HepG2 (cell line): ENCODE results near the gene HELZ. TPM values are rescaled to one million over a fixed set of nuclear protein-coding genes. Genes with fewer than 3 reads are reported as not detected.

ENCODE experiments used
- ATAC-seq: fragments of 200-7000 bp; cut with Tn5 transposase; 3 replicates; pipeline ENCODE4 v1.9.1; 2020; ENCODE audit warnings: mild to moderate bottlenecking, moderate library complexity
- BruUV-seq: library from RNA; stranded (reverse); fragments of 400-500 nt; replicated peaks from 2 replicates; lab custom pipeline; 2021; lab: Mats Ljungman, UMichigan
- CTCF ChIA-PET: fragments of 300-600 bp; formaldehyde crosslinking; extraction: SDS; loops from one replicate; lab custom pipeline; 2021; ENCODE audit warnings: low total read pairs, inconsistent platforms, low intra/inter-chr PET ratio; lab: Yijun Ruan, JAX
- POLR2A ChIA-PET: fragments of 350-600 bp; sonication (Branson Sonifier 250); formaldehyde crosslinking; loops from one replicate; lab custom pipeline; 2020; ENCODE audit warnings: antibody characterized with exemption, inconsistent platforms; lab: Yijun Ruan, JAX
- DNase-seq: peaks from one replicate; pipeline ENCODE4 v3.0.0-alpha.2; 2015; ENCODE audit warnings: low spot score
- FAIRE-seq: peaks from 3 replicates; lab custom pipeline; 2011; peaks lifted over from hg19 to GRCh38; lab: Jason Lieb, UNC
- H2AFZ ChIP-seq: one replicate; pipeline ENCODE4 v1.6.1; 2011; ENCODE audit warnings: low read length, inconsistent platforms
- H3K27ac ChIP-seq: fragments of 300-600 bp; 3 replicates; pipeline ENCODE4 v1.8.0; 2011; ENCODE audit warnings: mixed run types, mild to moderate bottlenecking, mixed read lengths, low read length, inconsistent platforms; ENCODE audit not compliant: insufficient read depth; ENCODE audit errors: extremely low read length
- H3K27me3 ChIP-seq, 2 experiments: fragments of 200-600 bp in 1 of 2; 2 replicates in 1 of 2; 3 replicates in 1 of 2; pipeline versions ENCODE4 v1.6.0 to v1.8.0; 2011; ENCODE audit warnings: low read length in 2 of 2, mild to moderate bottlenecking in 2 of 2, moderate library complexity in 2 of 2, inconsistent platforms in 1 of 2; ENCODE audit not compliant: insufficient read depth in 2 of 2, control insufficient read depth in 1 of 2
- H3K36me3 ChIP-seq, 2 experiments: fragments of 200-600 bp in 1 of 2; replicated peaks in 1 of 2; 2 replicates in 1 of 2; 3 replicates in 1 of 2; pipeline versions ENCODE4 v1.5.1 to v1.8.0; 2011; ENCODE audit warnings: low read length in 2 of 2, inconsistent platforms in 1 of 2; ENCODE audit not compliant: insufficient read depth in 2 of 2, control insufficient read depth in 1 of 2
- H3K4me1 ChIP-seq: 2 replicates; pipeline ENCODE4 v1.5.1; 2012; ENCODE audit warnings: low read length, inconsistent platforms; ENCODE audit not compliant: insufficient read depth
- H3K4me2 ChIP-seq: 2 replicates; pipeline ENCODE4 v1.6.0; 2011; ENCODE audit warnings: low read depth, low read length, inconsistent platforms
- H3K4me3 ChIP-seq, 3 experiments: fragments of 200-600 bp in 1 of 3; sonication (generic), shearing (Covaris generic) in 1 of 3; replicated peaks in 1 of 3; 2 replicates each; pipeline ENCODE4 v1.5.1; 2011 to 2016; ENCODE audit warnings: low read length in 3 of 3, inconsistent platforms in 2 of 3, low read depth in 2 of 3, mild to moderate bottlenecking in 2 of 3, control low read depth in 1 of 3, mixed read lengths in 1 of 3; ENCODE audit not compliant: insufficient read depth in 1 of 3
- H3K79me2 ChIP-seq: one replicate; pipeline ENCODE4 v1.6.1; 2011; ENCODE audit warnings: low read length, inconsistent platforms; ENCODE audit not compliant: insufficient read depth
- H3K9ac ChIP-seq: 2 replicates; pipeline ENCODE4 v1.6.0; 2011; ENCODE audit warnings: mild to moderate bottlenecking, low read depth, low read length, inconsistent platforms; ENCODE audit not compliant: insufficient read depth
- H3K9me3 ChIP-seq: 2 replicates; pipeline ENCODE4 v1.5.1; 2012; ENCODE audit warnings: mild to moderate bottlenecking, low read length
- H4K20me1 ChIP-seq: 2 replicates; pipeline ENCODE4 v1.6.0; 2011; ENCODE audit warnings: inconsistent platforms, mild to moderate bottlenecking, low read length, moderate library complexity; ENCODE audit not compliant: insufficient read depth
- BHLHE40 ChIP-seq: IDR thresholded peaks from 2 replicates; pipeline ENCODE4 v1.6.1; 2011; ENCODE audit warnings: low read length, improper control_type of control experiment
- BORCS8-MEF2B ChIP-seq: sonication (generic); formaldehyde crosslinking; IDR thresholded peaks from 2 replicates; pipeline ENCODE4 v1.8.0; 2022; ENCODE audit warnings: mild to moderate bottlenecking, missing genetic modification reagents
- FLYWCH1 ChIP-seq: sonication (generic); formaldehyde crosslinking; IDR thresholded peaks from 2 replicates; pipeline ENCODE4 v1.8.1; 2023; ENCODE audit warnings: mild to moderate bottlenecking, missing genetic modification reagents
- FOXK2 ChIP-seq: fragments of 450-650 bp; IDR thresholded peaks from 2 replicates; pipeline ENCODE4 v1.6.1; 2016
- NFE2L2 ChIP-seq: fragments of 150-350 bp; IDR thresholded peaks from 2 replicates; pipeline ENCODE4 v1.6.1; 2014; ENCODE audit warnings: low read length
- NFYC ChIP-seq: IDR thresholded peaks from 2 replicates; pipeline ENCODE4 v1.6.1; 2016; ENCODE audit warnings: missing genetic modification reagents, missing compliant biosample characterization
- NR2F1 ChIP-seq, 2 experiments: fragments of 450-650 bp in 1 of 2; formaldehyde crosslinking in 1 of 2; IDR thresholded peaks; 2 replicates each; pipeline versions ENCODE4 v1.5.0 to v1.6.1; 2016 to 2020; ENCODE audit warnings: mild to moderate bottlenecking in 1 of 2, missing compliant biosample characterization in 1 of 2, missing genetic modification reagents in 1 of 2, moderate library complexity in 1 of 2
- PLRG1 ChIP-seq: fragments of 450-650 bp; conservative IDR thresholded peaks from 2 replicates; pipeline ENCODE4 v1.6.1; 2016
- RBM39 ChIP-seq: fragments of 200-400 bp; formaldehyde crosslinking; IDR thresholded peaks from one replicate; pipeline ENCODE4 v1.6.1; 2018; ENCODE audit warnings: antibody characterized with exemption, mild to moderate bottlenecking, low read depth, low read length; ENCODE audit not compliant: poor library complexity, severe bottlenecking
- U2AF1 ChIP-seq: fragments of 200-400 bp; formaldehyde crosslinking; optimal IDR thresholded peaks from 2 replicates; pipeline ENCODE3; 2017; ENCODE audit warnings: mild to moderate bottlenecking, low read depth, low read length
- ZBTB21 ChIP-seq: sonication (generic); formaldehyde crosslinking; IDR thresholded peaks from 2 replicates; pipeline ENCODE4 v1.4.0; 2020; ENCODE audit warnings: missing genetic modification reagents
- ZFP90 ChIP-seq: sonication (generic); formaldehyde crosslinking; IDR thresholded peaks from 2 replicates; pipeline ENCODE4 v1.8.0; 2022; ENCODE audit warnings: missing genetic modification reagents, mild to moderate bottlenecking, inconsistent platforms, borderline replicate concordance
- ZKSCAN5 ChIP-seq: sonication (generic); formaldehyde crosslinking; IDR thresholded peaks from 2 replicates; pipeline ENCODE4 v1.5.1; 2020; ENCODE audit warnings: mild to moderate bottlenecking, missing genetic modification reagents
- ZMYM4 ChIP-seq: sonication (generic); formaldehyde crosslinking; IDR thresholded peaks from 2 replicates; pipeline ENCODE4 v1.8.1; 2023; ENCODE audit warnings: mild to moderate bottlenecking, missing genetic modification reagents
- ZNF337 ChIP-seq: sonication (generic); formaldehyde crosslinking; IDR thresholded peaks from 2 replicates; pipeline ENCODE4 v1.5.1; 2020; ENCODE audit warnings: missing genetic modification reagents, low read depth, mild to moderate bottlenecking, borderline replicate concordance
- ZNF709 ChIP-seq: sonication (generic); formaldehyde crosslinking; IDR thresholded peaks from 2 replicates; pipeline ENCODE4 v1.5.0; 2020; ENCODE audit warnings: mild to moderate bottlenecking, missing genetic modification reagents
- WGBS: methylation state at CpG from one replicate; pipeline ENCODE4 v1.1.6; 2017; ENCODE audit warnings: low lambda C conversion rate; 5-methylcytosine and 5-hydroxymethylcytosine counted together
- in situ Hi-C: cut with HindIII; loops from 2 replicates; pipeline ENCODE4 v1.10.0; 2017; ENCODE audit warnings: low pct_unique_long_range_greater_than_20kb; ENCODE audit not compliant: extremely low pct_ligation_motif_present
- intact Hi-C: fragments of 100-400 bp; cut with micrococcal nuclease; formaldehyde crosslinking; loops from one replicate; pipeline ENCODE4 v1.10.0; 2022; ENCODE audit not compliant: unreplicated experiment
- polyA plus RNA-seq, 8 experiments: library from polyadenylated mRNA; depleted of rRNA in 3 of 8; stranded (reverse) in 7 of 8; unstranded in 1 of 8; fragments of >200 nt; fragmentation: Illumina TruSeq in 4 of 8; extraction: Trizol in 4 of 8; gene quantifications; 2 replicates each; pipeline versions ENCODE4 v1.2.1 to v1.2.3, GENCODE V29; 2011 to 2016; ENCODE audit warnings: low read depth in 4 of 8, missing spikeins in 1 of 8, mixed read lengths in 1 of 8; ENCODE audit not compliant: insufficient read depth in 1 of 8
- total RNA-seq, 5 experiments: library from RNA; depleted of rRNA; stranded (reverse); fragments of >200 nt; fragmentation: Illumina TruSeq; extraction: Trizol; gene quantifications; 2 replicates each; pipeline ENCODE4 v1.2.3, GENCODE V29; 2016; ENCODE audit warnings: low read depth in 1 of 5
- TF ChIP-seq, protein P1 (sequence below): sonication (generic); formaldehyde crosslinking; IDR thresholded peaks from 2 replicates; pipeline ENCODE4 v1.4.0; 2020; ENCODE audit warnings: missing genetic modification reagents, mild to moderate bottlenecking, borderline replicate concordance
- TF ChIP-seq, protein P2 (sequence below): sonication (generic); formaldehyde crosslinking; IDR thresholded peaks from 2 replicates; pipeline ENCODE4 v1.8.0; 2022; ENCODE audit warnings: mild to moderate bottlenecking, missing genetic modification reagents; ENCODE audit not compliant: insufficient replicate concordance
- TF ChIP-seq, protein P3 (sequence below): sonication (generic); formaldehyde crosslinking; IDR thresholded peaks from 2 replicates; pipeline ENCODE4 v1.8.1; 2023; ENCODE audit warnings: mild to moderate bottlenecking, missing genetic modification reagents, borderline replicate concordance

HELZ gene
- total and polyA plus RNA-seq, 2 of the 13 experiments (the other 11 are each of a cell fraction or from before 2014, with no cell fraction given) = 35.3 to 52.4 TPM

DNA sequence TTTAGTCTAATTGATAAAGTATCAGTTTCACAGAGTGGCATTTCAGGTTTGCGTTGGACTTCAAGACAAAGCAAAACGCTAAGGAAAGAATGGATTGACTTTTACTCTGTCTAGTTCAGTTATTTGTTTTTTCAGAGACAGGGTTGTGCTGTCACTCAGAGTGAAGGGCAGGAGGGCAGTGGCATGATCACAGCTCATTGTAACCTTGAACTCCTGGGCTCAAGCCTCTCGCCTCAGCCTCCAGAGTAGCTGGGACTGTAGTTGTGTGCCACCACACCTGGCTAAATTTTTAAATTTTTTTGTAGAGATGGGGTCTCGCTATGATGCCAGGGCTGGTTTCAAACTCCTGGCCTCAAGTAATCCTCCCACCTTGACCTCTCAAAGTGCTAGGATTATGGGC lies 114.2 kb downstream of the HELZ start (continued):
- no peak for TF ChIP-seq NFE2L2
- TF ChIP-seq ZMYM4 = peak; percentile 41
- peak in 1 of 2 experiments; percentile 45; a peak in 1 of 4 replicates for TF ChIP-seq NR2F1 (CRISPR knock-in tag; IDR thresholded peaks at IDR 0.05)

DNA sequence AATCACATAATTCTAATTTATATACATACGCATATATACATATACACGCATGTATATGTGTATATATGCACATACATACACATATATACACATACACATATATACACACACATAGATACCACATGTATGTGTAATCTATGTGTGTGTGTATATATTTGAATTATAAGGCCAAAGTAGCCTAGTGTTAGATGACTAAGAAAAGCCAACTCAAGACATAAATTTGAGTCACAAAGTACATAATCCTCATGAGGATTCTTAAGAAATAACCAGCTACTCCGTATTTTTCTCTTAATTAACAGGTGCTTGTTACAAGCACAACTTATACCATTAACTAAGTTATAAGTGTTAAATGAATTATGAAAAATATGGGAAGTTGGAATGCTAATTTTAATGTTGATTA lies 115.7 kb downstream of the HELZ start:
- intact Hi-C loops = no loop called here
- Histone ChIP-seq H3K9me3 (no peaks in the 10 kb centered on the region), H4K20me1 (peaks cover 11% of the 10 kb centered on the region; the same call in 1 of the 2 replicates), H3K9ac (no peak overlapping the region), H3K4me1 (peaks cover 23% of the 10 kb centered on the region), H3K4me3 (no peak overlapping the region), H3K27me3 (no peaks in the 10 kb centered on the region; a peak in 1 of 5 replicates), H2AFZ (no peak overlapping the region), H3K79me2 (no peaks in the 10 kb centered on the region), H3K36me3 (peaks cover 18 to 46% of the 10 kb centered on the region in 2 experiments), H3K27ac (no peak overlapping the region), H3K4me2 (no peak overlapping the region)
- FAIRE-seq (no peak), ATAC-seq (no peak), DNase-seq (no peak)
- ChIA-PET POLR2A (no interaction called here), CTCF (no interaction called here)
- TF ChIP-seq BORCS8-MEF2B (CRISPR knock-in tag) (no peak), RBM39 (no peak), ZFP90 (CRISPR knock-in tag) (no peak), BHLHE40 (no peak), ZNF337 (no peak), ZNF709 (no peak), ZBTB21 (no peak), ZKSCAN5 (no peak), PLRG1 (no peak), U2AF1 (no peak), FOXK2 (no peak), FLYWCH1 (CRISPR knock-in tag) (no peak), NFYC (no peak)
- TF ChIP-seq, protein P1, sequence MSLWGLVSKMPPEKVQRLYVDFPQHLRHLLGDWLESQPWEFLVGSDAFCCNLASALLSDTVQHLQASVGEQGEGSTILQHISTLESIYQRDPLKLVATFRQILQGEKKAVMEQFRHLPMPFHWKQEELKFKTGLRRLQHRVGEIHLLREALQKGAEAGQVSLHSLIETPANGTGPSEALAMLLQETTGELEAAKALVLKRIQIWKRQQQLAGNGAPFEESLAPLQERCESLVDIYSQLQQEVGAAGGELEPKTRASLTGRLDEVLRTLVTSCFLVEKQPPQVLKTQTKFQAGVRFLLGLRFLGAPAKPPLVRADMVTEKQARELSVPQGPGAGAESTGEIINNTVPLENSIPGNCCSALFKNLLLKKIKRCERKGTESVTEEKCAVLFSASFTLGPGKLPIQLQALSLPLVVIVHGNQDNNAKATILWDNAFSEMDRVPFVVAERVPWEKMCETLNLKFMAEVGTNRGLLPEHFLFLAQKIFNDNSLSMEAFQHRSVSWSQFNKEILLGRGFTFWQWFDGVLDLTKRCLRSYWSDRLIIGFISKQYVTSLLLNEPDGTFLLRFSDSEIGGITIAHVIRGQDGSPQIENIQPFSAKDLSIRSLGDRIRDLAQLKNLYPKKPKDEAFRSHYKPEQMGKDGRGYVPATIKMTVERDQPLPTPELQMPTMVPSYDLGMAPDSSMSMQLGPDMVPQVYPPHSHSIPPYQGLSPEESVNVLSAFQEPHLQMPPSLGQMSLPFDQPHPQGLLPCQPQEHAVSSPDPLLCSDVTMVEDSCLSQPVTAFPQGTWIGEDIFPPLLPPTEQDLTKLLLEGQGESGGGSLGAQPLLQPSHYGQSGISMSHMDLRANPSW (CRISPR knock-in tag) = no peak
- TF ChIP-seq, protein P2, sequence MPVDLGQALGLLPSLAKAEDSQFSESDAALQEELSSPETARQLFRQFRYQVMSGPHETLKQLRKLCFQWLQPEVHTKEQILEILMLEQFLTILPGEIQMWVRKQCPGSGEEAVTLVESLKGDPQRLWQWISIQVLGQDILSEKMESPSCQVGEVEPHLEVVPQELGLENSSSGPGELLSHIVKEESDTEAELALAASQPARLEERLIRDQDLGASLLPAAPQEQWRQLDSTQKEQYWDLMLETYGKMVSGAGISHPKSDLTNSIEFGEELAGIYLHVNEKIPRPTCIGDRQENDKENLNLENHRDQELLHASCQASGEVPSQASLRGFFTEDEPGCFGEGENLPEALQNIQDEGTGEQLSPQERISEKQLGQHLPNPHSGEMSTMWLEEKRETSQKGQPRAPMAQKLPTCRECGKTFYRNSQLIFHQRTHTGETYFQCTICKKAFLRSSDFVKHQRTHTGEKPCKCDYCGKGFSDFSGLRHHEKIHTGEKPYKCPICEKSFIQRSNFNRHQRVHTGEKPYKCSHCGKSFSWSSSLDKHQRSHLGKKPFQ (CRISPR knock-in tag) = no peak
- TF ChIP-seq, protein P3, sequence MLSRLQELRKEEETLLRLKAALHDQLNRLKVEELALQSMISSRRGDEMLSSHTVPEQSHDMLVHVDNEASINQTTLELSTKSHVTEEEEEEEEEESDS (CRISPR knock-in tag) = no peak
- in situ Hi-C loops = no loop called here
- 98% methylated on average over 3 of the region's 3 CpGs for WGBS
- BruUV-seq = no TSS peak
